ENCODE results near the gene ARID5B.

GRCh38 chr10:61877887-61878739, 23.4 kb upstream of the ARID5B start:
- no peak for TF ChIP-seq POLR2A (IDR thresholded peaks at IDR 0.05; ENCODE audit: low read length)
- TF ChIP-seq GATA1 (IDR thresholded peaks at IDR 0.05; ENCODE audit: low read depth, low read length), result no peak
